Measurements from ENCODE around the gene MED12L.

The MED12L gene

DNA sequence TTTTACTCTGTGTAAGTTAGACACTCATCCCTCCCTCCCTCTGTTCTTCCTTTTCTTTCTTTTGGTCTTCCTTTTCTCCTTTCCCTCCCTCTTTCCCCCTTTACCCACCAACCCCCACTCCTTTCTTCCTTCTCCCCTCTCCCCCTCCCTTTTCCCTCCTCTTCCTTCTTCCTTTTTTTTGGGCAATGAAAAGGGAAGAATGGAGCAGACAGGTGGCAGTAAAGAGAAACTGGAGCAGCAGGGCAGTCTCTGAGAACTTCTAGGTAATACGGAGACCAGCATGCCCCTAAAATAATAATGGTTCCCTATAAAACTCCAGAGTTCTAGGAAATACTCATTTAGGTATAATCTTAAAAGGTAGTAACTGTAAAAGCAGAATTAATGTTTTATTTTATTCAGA lies 129.0 kb downstream of the MED12L start:
- TF ChIP-seq GATA2 (IDR thresholded peaks at IDR 0.05; ENCODE audit: low read depth, low read length) = no peak
- no peak for TF ChIP-seq GATA3 (IDR thresholded peaks at IDR 0.05; ENCODE audit: low read depth, low read length)

DNA sequence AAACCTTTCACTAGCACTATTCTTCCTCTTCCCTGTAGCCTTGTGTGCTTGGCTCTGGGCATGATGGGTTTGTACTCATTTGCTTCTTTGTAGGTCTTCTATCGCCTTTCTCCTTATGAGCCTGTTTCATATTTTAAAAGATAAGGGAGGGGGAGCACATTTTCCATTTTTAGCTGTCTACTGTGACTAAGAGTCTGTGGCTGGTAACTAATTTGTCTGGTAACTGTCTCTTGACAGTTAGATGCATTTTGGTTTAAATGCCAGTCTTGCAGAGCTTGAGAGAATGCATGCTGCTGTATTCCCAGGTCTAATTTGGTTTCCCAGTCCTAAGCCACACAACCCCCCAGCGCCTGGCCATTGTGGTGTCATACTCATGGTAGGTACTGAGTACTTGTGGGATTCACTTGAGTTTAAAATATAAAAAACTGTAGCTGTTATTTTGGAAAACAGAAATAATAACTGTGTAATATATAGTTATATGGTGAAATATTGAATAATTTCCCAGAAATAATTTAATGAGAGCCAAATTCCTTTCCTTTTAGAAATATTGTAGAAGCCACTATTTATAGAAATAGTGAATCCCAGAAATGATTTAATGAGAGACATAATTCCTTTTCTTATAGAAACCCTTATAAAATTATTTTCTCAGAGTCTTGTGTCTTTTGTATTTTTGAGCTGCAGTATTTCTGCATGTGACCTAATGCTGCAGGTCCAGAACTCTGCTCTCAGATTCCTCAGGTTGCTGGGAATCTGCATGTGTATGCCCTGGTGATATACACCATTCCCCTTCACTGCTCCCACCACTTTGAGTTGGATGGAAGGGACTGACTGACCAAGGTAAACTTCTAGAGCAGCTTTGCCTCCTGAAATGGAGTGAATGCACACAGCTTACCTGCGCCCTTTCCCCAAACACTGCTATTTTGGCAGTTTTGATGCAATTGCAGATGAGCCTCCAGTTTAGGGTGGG lies 131.5 kb downstream of the MED12L start:
- TF ChIP-seq GATA2 (IDR thresholded peaks at IDR 0.05; ENCODE audit: low read depth, low read length) (no peak), GATA3 (IDR thresholded peaks at IDR 0.05; ENCODE audit: low read depth, low read length) (no peak)

GRCh38 chr3:151218136-151218535 lies 132.7 kb downstream of the MED12L start:
- TF ChIP-seq GATA3 (IDR thresholded peaks at IDR 0.05; ENCODE audit: low read depth, low read length) (no peak), GATA2 (IDR thresholded peaks at IDR 0.05; ENCODE audit: low read depth, low read length) (0 out of 2 replicates have a peak, but pooled peaks have one; percentile 21)

GRCh38 chr3:151219056-151219455 lies 133.6 kb downstream of the MED12L start:
- TF ChIP-seq GATA3 (IDR thresholded peaks at IDR 0.05; ENCODE audit: low read depth, low read length) = no peak
- TF ChIP-seq GATA2 (IDR thresholded peaks at IDR 0.05; ENCODE audit: low read depth, low read length) = no peak

DNA sequence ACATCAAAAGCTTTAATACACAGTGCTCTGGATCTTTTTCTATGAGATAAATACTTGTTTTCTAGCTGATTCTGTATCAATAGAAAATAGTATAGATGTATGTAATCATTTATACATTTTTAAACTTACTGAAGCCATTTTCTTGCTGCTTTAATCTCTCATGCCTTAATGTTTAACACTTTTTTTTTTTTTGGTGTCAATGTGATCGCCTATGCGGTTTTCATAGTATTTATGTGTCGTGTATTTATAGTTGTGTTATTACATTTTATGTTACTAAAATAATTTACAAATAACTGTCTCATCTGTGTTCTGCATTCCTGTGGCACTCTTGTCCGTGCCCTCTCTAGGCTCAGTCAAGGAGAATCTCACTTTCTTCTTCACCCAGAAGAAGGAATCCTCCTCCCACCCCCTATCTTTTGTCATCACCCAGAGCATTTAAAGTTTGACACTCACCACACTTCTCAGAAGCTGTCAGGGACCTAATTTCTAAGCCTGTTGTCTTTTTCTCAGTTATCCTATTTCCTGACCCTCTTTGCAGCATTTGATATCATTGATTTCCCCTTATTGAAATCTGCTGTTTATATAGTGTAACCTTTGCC lies 138.9 kb downstream of the MED12L start:
- TF ChIP-seq GATA3 (IDR thresholded peaks at IDR 0.05; ENCODE audit: low read depth, low read length) = no peak
- no peak for TF ChIP-seq GATA2 (IDR thresholded peaks at IDR 0.05; ENCODE audit: low read depth, low read length)

DNA sequence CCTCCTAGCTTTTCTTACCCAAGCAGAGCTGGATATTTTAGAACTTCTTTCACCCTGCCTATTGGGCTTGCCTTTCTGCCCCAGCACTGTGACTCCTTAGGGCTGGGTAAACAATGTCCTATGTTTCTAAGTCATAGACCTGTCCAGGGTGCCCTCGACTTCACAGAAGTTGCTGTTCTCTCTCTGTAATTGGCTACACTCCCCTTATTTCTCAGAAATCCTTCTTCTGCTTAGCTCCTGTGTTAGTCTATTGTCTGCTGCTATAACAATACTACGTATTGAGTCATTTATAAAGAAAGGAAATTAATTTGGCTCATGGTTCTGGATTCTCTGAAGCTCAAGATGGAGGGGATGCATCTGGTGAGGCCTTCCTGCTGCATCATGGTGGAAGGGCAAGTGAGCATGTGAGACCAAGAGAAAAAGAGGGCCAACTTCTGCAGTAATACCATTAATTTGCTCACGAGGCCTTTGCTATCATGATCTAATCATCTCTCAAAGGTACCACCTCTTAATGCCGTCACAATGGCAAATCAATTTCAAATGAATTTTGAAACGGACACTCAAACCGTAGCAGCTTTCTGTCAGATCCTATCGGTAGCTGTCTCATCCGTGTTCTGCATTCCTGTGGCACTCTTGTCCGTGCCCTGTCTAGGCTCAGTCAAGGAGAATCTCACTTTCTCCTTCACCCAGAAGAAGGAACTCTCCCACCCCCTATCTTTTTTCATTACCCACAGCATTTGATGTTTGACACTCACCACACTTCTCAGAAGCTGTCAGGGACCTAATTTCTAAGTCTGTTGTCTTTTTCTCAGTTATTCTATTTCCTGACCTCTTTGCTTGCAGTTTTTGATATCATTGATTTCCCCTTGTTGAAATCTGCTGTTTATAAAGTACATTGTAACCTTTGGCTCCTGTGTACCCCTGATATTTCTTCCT lies 139.8 kb downstream of the MED12L start:
- TF ChIP-seq GATA3 (IDR thresholded peaks at IDR 0.05; ENCODE audit: low read depth, low read length) (no peak), GATA2 (IDR thresholded peaks at IDR 0.05; ENCODE audit: low read depth, low read length) (no peak)

- TF ChIP-seq GATA3 (IDR thresholded peaks at IDR 0.05; ENCODE audit: low read depth, low read length) = no peak
Observed at GRCh38 chr3:151226088-151226563, 140.7 kb downstream of the MED12L start.

- no peak for TF ChIP-seq GATA3 (IDR thresholded peaks at IDR 0.05; ENCODE audit: low read depth, low read length)
- TF ChIP-seq GATA2 (IDR thresholded peaks at IDR 0.05; ENCODE audit: low read depth, low read length) = no peak
Observed at GRCh38 chr3:151226825-151227224, 141.4 kb downstream of the MED12L start.

GRCh38 chr3:151227266-151227806 lies 141.9 kb downstream of the MED12L start:
- TF ChIP-seq GATA2 (IDR thresholded peaks at IDR 0.05; ENCODE audit: low read depth, low read length) (no peak), GATA3 (IDR thresholded peaks at IDR 0.05; ENCODE audit: low read depth, low read length) (no peak)

- TF ChIP-seq GATA3 (IDR thresholded peaks at IDR 0.05; ENCODE audit: low read depth, low read length) (no peak), GATA2 (IDR thresholded peaks at IDR 0.05; ENCODE audit: low read depth, low read length) (no peak)
Observed at GRCh38 chr3:151227807-151228665, 142.6 kb downstream of the MED12L start.

- TF ChIP-seq GATA3 (IDR thresholded peaks at IDR 0.05; ENCODE audit: low read depth, low read length) = no peak
- no peak for TF ChIP-seq GATA2 (IDR thresholded peaks at IDR 0.05; ENCODE audit: low read depth, low read length)
Observed at GRCh38 chr3:151228666-151229040, 143.2 kb downstream of the MED12L start.

GRCh38 chr3:151230646-151231045 lies 145.2 kb downstream of the MED12L start:
- TF ChIP-seq GATA3 (IDR thresholded peaks at IDR 0.05; ENCODE audit: low read depth, low read length) (no peak), GATA2 (IDR thresholded peaks at IDR 0.05; ENCODE audit: low read depth, low read length) (no peak)

GRCh38 chr3:151232991-151233390 lies 147.5 kb downstream of the MED12L start:
- TF ChIP-seq GATA2 (IDR thresholded peaks at IDR 0.05; ENCODE audit: low read depth, low read length) (no peak), GATA3 (IDR thresholded peaks at IDR 0.05; ENCODE audit: low read depth, low read length) (no peak)
